GM21526 (cell line): ENCODE data around the gene ZNF275.
"Not testable (repeated sequence)": the region's sequence is repeated elsewhere in the genome, so short reads cannot be mapped to it uniquely, and the experiment has no call there.

Source experiments
- ATAC-seq: cut with Tn5 transposase; IDR thresholded peaks from one replicate; pipeline ENCODE4 v1.9.1; 2021; ENCODE audit warnings: moderate library complexity; ENCODE audit not compliant: unreplicated experiment, low FRiP score

ZNF275 gene

DNA sequence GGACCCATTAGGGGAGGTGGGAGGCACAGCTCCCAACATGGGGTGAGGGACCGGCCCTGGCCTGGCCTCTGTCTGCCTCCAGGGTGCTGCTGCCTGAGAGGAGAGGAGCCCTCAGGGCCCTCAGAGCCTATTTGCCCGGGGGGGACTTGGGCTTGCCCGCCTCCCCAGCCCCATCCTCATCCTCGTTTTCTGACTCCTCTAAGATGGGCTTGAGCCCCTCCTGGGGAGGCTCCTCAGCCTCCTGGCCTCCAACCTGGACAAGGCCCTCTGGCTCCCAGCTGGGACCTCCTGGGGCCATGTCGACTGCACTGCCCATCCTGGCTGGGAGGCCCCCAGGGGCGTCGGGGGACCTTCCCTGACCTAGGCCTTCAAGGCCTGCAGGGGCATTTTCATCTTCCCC is 15.1 kb upstream of the ZNF275 start:
- ATAC-seq = no peak

DNA sequence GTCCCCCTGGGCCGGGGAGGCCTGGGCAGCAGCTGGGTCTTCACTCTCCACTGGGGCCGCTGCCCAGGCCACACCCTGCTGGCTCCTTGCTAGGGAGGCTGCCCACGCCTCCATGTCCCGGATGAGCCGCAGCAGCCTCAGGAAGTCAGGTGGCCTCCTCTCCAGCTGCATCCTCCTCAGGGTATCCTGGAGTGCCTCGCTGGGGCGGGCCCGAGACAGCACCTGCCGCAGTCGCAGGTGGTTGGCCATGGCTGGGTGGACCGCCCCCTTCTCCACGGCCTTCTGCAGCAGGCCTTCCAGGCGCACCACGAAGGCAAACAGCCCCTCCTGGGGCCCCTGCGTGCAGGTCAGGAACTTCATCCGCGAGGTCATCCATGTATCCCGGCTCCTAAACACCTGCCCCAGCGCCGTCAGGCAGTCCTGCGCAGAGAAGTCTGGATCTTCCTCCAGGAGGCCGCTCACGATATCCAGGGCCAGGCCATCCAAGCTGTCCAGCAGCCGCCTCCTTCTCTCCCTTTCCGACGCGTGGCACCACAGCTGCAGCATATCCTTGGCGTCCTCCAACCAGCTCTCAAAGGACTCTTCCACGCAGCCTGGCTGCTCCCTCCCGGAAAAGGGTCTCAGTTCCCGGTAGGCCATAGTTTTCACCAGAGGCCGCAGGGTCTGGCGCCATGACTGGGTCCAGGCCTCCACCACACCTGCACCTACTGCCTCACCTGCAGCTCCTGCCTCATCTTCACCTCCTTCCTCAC is 14.5 kb upstream of the ZNF275 start:
- no peak for ATAC-seq

GRCh38 chrX:153320047-153320443 is 13.9 kb upstream of the ZNF275 start:
- not testable (repeated sequence) for ATAC-seq

- ATAC-seq = no peak
These were observed 13.3 kb upstream of the ZNF275 start for GRCh38 chrX:153320555-153321184.

GRCh38 chrX:153321381-153322124 is 12.4 kb upstream of the ZNF275 start, which contains the start of gene PNMA6F:
TSS of gene PNMA6F (minus strand) at chrX:153321767. CDS start at chrX:153320674, 1,093 bp downstream.
- no peak for ATAC-seq

DNA sequence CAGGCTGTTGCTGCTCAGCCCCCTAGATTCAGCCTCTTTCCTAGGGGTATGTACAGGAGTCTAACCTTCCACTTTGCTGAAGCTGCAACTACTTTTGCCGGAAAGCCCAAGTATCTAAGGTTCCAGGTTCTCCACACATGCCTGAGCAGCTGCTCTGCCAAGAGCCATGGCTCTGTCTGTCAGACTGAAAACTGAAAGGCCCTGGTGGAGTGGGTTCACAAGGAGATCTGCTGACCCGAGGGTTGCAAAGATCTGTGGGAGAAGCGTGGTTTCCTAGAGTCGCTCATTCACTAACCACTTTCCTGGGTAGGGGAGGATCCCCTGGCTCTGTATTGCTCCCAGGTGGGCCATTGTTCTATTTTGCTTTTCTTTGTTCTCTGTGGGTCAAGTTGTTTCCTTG is 6.4 kb upstream of the ZNF275 start:
- no peak for ATAC-seq

- no peak for ATAC-seq
These were observed 687 bp upstream of the ZNF275 start for GRCh38 chrX:153333266-153333665.

DNA sequence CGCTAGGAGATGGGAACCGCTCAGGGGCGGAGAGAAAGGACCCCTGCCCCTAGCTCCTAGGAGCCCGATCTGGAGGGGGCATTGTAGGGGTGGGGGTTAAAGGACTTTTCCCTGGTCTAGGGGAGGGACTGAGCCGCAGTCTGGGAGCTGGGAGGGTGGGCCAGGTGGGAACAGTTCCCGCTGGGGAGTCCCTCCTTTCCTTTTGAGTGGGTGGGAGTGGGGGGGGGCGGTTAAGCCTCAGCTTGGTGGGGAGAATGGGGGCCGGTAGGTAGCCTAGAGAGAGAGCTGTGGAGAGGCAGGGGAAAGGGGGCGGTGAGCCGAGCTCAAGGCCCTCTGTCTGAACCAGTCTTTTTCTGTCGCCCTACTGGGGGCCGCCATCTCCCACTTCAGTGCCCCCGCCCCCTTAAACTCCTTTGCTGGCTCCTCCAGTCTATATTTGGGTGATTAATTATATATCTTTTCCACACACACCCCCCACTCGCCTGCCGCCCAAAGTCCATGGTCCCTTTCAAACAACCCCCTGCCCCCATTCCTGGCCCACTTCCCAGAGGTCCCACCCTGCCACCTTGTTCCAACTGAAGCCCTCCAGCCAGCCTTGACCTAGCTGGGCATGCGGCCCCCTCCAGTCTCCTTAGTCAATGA is 822 bp downstream of the ZNF275 start:
- no peak for ATAC-seq

- ATAC-seq = no peak
These were observed 2.4 kb downstream of the ZNF275 start for GRCh38 chrX:153336121-153336894.

DNA sequence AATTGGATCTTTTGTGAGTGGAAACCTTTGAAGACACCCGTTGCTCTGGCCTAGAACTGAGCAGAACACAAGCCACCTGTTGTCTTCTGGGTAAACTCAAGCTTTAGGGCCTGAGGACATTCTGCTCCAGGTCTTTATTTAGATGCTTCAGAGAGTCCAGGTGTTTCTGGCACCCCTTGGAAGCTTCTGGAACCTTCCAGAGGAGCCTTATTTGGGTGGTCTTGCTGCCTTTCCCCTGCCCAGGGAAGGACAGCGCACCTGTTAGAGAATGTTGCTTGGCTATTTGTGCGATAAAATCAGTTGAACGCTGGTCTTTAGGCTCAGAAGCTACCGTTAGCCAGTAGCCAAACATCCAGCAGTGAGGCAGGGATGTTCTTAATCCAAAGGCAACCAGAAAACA is 3.0 kb downstream of the ZNF275 start:
- ATAC-seq = no peak

DNA sequence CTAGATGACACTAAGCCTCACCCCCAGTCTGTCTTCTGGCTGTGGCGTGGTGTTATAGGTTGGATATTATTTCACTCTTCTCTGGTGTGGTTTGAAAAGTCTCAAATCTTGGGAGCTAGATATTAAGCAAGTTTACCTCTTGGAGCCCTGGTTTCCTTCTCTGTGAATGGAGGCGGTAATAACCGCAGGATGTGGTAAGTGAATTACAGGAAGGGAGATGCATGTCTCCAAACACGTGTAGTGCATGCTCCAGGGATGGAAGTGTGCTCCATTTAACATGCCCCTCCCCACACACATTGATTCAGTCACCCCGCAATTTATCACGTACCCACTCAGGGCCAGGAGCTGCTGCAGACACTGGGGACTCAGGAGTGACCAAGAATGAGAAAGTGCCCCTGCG is 4.9 kb downstream of the ZNF275 start:
- no peak for ATAC-seq

- ATAC-seq = no peak
These were observed 5.7 kb downstream of the ZNF275 start for GRCh38 chrX:153339662-153340061.

DNA sequence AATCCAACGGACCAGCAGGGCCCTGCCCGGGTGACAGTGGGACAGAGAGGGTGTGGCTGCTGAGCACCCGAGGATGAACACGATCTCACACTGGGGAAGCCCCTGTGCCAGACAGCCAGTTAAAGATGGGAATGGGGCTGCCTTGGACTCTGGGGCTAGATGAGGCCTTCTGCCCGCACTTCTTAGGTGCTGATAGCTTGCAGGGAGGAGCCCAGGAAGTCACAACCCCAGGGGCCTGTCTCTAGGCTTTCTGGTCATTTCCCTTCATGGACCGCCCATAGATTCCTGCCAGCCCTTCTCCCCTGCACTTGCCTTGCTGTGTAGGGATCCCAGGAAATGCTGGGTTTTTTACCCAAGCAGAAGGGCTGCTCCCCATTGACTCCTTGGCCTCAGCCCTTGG is 6.2 kb downstream of the ZNF275 start:
- ATAC-seq = no peak

- ATAC-seq = no peak
These were observed 9.0 kb downstream of the ZNF275 start for GRCh38 chrX:153342762-153343558.

- ATAC-seq = no peak
These were observed 9.7 kb downstream of the ZNF275 start for GRCh38 chrX:153343674-153344073.

DNA sequence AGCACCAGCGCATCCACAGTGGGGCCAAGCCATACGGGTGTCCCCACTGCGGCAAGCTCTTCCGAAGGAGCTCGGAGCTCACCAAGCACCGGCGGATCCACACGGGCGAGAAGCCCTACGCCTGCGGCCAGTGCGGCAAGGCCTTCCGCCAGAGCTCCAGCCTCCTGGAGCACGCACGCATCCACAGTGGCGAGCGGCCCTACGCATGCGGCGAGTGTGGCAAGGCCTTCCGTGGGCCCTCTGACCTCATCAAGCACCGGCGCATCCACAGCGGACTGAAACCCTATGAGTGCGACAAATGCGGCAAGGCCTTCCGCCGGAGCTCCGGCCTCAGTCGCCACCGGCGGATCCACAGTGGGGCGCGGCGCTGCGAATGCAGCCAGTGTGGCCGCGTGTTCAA is 13.6 kb downstream of the ZNF275 start:
- no peak for ATAC-seq

- ATAC-seq = no peak
These were observed 14.5 kb downstream of the ZNF275 start for GRCh38 chrX:153348421-153348820.

DNA sequence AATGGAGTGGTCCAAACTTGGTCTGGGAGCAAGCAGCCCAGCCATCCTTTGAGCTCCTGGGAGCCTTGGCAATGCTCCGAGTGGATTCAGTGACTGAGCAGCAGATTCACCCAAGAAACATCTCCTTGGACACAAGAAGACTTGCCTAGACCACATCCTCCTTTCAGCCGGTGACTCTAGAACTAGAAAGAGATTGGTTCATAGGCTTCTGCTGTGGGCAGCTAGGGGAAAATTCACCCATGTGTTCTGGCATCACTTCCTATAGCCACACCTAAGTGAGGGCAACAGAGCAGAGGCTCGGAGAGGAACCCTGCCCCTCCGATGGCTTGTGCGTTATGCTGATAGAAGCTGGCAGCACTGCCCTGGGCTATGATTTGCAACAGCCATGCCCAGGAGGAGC is 16.0 kb downstream of the ZNF275 start:
- ATAC-seq = no peak

GRCh38 chrX:153351981-153352380 is 18.0 kb downstream of the ZNF275 start:
- ATAC-seq = no peak

- ATAC-seq = no peak
These were observed 18.9 kb downstream of the ZNF275 start for GRCh38 chrX:153352858-153353257.
